ENCODE results near the gene DRAP1. TPM values are rescaled to one million over a fixed set of nuclear protein-coding genes. Genes with fewer than 3 reads are reported as not detected.

DRAP1 gene
- total RNA-seq, 1 donor from 2014 or later: 59.2 TPM

- Histone ChIP-seq H3K36me3 (peaks cover 0 to 19% of the 10 kb centered on the region in 2 donors), H3K4me3 (no peak overlapping the region), H3K9me3 (no peaks in the 10 kb centered on the region), H3K27me3 (no peaks in the 10 kb centered on the region), H3K4me1 (peaks cover 26% of the 10 kb centered on the region), H3K27ac (no peak overlapping the region)
- TF ChIP-seq CTCF (IDR thresholded peaks at IDR 0.05) (no peak), POLR2AphosphoS5 (IDR thresholded peaks at IDR 0.05; ENCODE audit: insufficient read depth in 1 of 2, low read depth in 1 of 2) (no peak), POLR2A (IDR thresholded peaks at IDR 0.05) (no peak)
- DNase-seq (ENCODE audit: extremely low spot score in 2 of 2): no peak
- intact Hi-C loops (cut with DNase I): loop anchor here (5.0 kb wide), 1 partner anchor 40 kb away; the partner anchor contains the start of gene SART1
These were observed 3.3 kb downstream of the DRAP1 start for GRCh38 chr11:65922565-65922964.

GRCh38 chr11:65925397-65925796 is 6.2 kb downstream of the DRAP1 start:
- Histone ChIP-seq H3K9me3 (no peaks in the 10 kb centered on the region), H3K27ac (no peak overlapping the region), H3K27me3 (no peaks in the 10 kb centered on the region), H3K4me3 (no peak overlapping the region), H3K4me1 (peaks cover 11% of the 10 kb centered on the region), H3K36me3 (peaks cover 0 to 19% of the 10 kb centered on the region in 2 donors)
- intact Hi-C loops (cut with DNase I): no loop called here
- no peak for TF ChIP-seq POLR2AphosphoS5 (IDR thresholded peaks at IDR 0.05; ENCODE audit: insufficient read depth in 1 of 2, low read depth in 1 of 2)
- TF ChIP-seq CTCF (IDR thresholded peaks at IDR 0.05): no peak
- no peak for TF ChIP-seq POLR2A (IDR thresholded peaks at IDR 0.05)
- no peak for DNase-seq (ENCODE audit: extremely low spot score in 2 of 2)

GRCh38 chr11:65927904-65928397 is 8.7 kb downstream of the DRAP1 start:
- no peaks in the 10 kb centered on the region for H3K9me3 ChIP-seq
- no peak overlapping the region for H3K4me3 ChIP-seq
- DNase-seq (ENCODE audit: extremely low spot score in 2 of 2): no peak
- H3K27me3 ChIP-seq: no peaks in the 10 kb centered on the region
- intact Hi-C loops (cut with DNase I): no loop called here
- no peak for TF ChIP-seq POLR2AphosphoS5 (IDR thresholded peaks at IDR 0.05; ENCODE audit: insufficient read depth in 1 of 2, low read depth in 1 of 2)
- no peak for TF ChIP-seq POLR2A (IDR thresholded peaks at IDR 0.05)
- TF ChIP-seq CTCF (IDR thresholded peaks at IDR 0.05): no peak
- H3K27ac ChIP-seq: no peak overlapping the region
- no peaks in the 10 kb centered on the region for H3K4me1 ChIP-seq
- H3K36me3 ChIP-seq: peaks cover 0 to 6% of the 10 kb centered on the region in 2 donors

GRCh38 chr11:65928667-65929066 is 9.4 kb downstream of the DRAP1 start:
- H3K4me3 ChIP-seq: no peak overlapping the region
- H3K9me3 ChIP-seq: no peaks in the 10 kb centered on the region
- H3K36me3 ChIP-seq: peaks cover 0 to 2% of the 10 kb centered on the region in 2 donors
- no peak for DNase-seq (ENCODE audit: extremely low spot score in 2 of 2)
- TF ChIP-seq CTCF (IDR thresholded peaks at IDR 0.05): no peak
- TF ChIP-seq POLR2A (IDR thresholded peaks at IDR 0.05): no peak
- TF ChIP-seq POLR2AphosphoS5 (IDR thresholded peaks at IDR 0.05; ENCODE audit: insufficient read depth in 1 of 2, low read depth in 1 of 2): no peak
- H3K27ac ChIP-seq: no peak overlapping the region
- intact Hi-C loops (cut with DNase I): no loop called here
- H3K27me3 ChIP-seq: no peaks in the 10 kb centered on the region
- H3K4me1 ChIP-seq: no peaks in the 10 kb centered on the region

GRCh38 chr11:65931773-65932557 is 12.7 kb downstream of the DRAP1 start:
- intact Hi-C loops (cut with DNase I): no loop called here
- no peaks in the 10 kb centered on the region for H3K9me3 ChIP-seq
- no peak overlapping the region for H3K27ac ChIP-seq
- no peaks in the 10 kb centered on the region for H3K4me1 ChIP-seq
- H3K36me3 ChIP-seq: no peaks in the 10 kb centered on the region
- no peaks in the 10 kb centered on the region for H3K27me3 ChIP-seq
- TF ChIP-seq POLR2A (IDR thresholded peaks at IDR 0.05) (no peak), CTCF (IDR thresholded peaks at IDR 0.05) (no peak), POLR2AphosphoS5 (IDR thresholded peaks at IDR 0.05; ENCODE audit: insufficient read depth in 1 of 2, low read depth in 1 of 2) (no peak)
- DNase-seq (ENCODE audit: extremely low spot score in 2 of 2): no peak
- H3K4me3 ChIP-seq: no peak overlapping the region
